Left renal cortex interstitium (tissue), 4 donors: ENCODE data around the gene BEAN1. TPM values are rescaled to one million over a fixed set of nuclear protein-coding genes. Genes with fewer than 3 reads are reported as not detected.
A peak's percentile ranks its signal among the peaks of the same experiment; 100 is the strongest.
"Not testable (repeated sequence)": the region's sequence is repeated elsewhere in the genome, so short reads cannot be mapped to it uniquely, and the experiment has no call there.

ENCODE experiments used
- DNase-seq, 4 donors: peaks; one replicate each; pipeline ENCODE4 v3.0.0-alpha.2; 2013; ENCODE audit warnings: low read depth in 4 of 4, low spot score in 2 of 4, missing footprints in 1 of 4
- polyA plus RNA-seq, 4 donors: library from polyadenylated mRNA; unstranded; fragments of 120-200 nt; gene quantifications; one replicate each; pipeline ENCODE4 v1.2.1, GENCODE V29; 2013; ENCODE audit not compliant: insufficient read length in 4 of 4

The BEAN1 gene
- polyA plus RNA-seq, 4 donors, result 0.57 to 3.6 (median 1.9) TPM

DNA sequence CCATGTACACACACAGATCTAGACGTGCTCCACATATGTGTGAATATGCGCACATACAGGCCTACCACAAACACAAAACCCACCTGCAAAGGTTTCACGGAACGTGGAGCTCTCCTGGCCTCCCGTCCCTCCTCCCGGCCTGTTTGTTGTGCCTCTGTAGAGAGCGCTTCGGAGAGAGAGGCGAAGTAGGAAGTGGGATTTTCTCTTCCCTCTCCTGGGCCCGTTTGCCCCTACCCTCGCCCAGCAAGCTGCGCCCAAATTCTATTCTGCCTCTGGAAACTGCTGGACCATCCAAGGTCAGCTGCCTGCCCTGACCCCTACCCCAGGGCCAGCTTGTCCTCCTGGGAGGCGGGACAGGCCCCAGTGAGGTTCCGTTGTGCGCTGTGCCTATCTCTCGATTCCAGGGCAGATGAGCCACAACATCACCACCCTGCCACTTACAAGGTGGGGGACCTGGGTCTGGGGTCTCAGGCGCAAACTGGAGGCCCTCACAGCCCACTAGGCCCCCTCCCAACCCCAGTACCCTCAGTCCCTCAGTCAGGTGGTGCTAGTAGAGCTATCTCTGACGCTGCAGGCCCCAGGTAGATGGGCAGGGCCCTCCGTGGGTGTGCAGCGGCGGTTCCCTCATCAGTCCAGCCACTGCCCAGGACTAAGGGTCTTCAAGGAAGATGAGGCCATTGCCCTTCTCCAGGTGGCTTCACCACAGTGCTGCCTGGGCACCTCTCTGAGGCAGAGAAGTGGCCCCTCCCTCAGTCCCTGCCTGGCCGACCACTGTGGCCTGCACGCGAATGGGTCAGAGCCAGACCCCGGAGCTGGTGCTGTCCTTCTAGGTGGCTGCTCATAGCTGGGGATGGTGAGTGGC lies 54.2 kb downstream of the BEAN1 start:
- no peak for DNase-seq

DNA sequence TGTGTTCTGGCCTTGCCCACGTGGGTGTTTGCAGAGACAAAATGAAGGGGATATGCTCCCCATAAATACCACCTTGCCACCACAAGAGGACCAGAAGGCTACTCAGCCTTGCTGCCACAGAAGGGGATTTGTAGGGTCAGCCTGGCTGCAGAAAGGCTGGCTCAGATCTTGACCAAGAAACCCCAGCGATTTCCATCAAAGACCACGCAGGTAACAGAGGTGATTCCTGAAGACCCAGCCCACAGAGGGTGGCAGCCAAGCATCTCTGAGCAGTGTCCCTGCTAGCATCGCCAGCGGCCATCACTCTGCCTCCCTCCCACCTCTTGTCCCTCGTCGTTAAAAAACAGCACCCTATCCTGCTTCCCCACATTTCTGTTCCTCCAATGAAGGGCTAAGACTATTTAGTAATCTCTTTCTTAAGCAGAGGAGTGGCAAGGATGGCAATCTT lies 54.9 kb downstream of the BEAN1 start:
- no peak for DNase-seq

DNA sequence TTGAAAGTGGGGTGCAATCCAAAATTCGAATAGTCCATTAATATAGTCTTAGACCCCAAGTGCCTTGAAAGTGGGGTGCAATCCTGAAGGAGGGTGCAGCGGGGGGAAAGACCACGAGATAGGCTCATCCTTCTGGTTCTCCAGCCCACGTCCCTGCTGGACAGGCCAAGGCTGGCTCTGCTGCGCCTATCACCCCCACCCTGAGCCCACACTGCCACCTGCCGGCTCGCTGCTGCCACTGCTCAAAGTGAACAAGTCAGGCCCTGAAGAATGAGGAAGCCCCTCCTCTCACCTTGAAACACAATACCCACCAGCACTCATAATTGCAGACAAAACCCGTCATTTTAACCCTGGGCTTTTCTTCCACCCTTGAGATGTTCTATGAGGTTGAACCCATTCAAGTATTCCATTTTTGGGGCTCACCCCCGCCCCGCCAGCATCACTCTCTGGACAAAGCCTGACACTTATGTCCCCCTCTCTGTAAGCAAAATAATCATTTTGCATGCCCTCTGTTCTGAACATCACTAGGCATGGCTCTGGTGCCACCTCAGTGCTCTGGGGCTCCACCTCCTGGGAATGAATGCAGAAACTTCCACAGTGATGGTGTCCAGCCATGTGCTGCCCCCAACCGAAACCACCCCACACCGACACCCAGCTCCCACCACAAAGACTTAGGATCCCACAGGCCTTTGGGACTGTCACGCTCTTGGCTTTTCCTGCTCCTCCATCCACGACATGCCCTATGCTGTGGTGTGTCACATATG lies 56.8 kb downstream of the BEAN1 start:
- DNase-seq, result peak in 3 of 4 donors; percentile 25 to 59 (median 56)

DNA sequence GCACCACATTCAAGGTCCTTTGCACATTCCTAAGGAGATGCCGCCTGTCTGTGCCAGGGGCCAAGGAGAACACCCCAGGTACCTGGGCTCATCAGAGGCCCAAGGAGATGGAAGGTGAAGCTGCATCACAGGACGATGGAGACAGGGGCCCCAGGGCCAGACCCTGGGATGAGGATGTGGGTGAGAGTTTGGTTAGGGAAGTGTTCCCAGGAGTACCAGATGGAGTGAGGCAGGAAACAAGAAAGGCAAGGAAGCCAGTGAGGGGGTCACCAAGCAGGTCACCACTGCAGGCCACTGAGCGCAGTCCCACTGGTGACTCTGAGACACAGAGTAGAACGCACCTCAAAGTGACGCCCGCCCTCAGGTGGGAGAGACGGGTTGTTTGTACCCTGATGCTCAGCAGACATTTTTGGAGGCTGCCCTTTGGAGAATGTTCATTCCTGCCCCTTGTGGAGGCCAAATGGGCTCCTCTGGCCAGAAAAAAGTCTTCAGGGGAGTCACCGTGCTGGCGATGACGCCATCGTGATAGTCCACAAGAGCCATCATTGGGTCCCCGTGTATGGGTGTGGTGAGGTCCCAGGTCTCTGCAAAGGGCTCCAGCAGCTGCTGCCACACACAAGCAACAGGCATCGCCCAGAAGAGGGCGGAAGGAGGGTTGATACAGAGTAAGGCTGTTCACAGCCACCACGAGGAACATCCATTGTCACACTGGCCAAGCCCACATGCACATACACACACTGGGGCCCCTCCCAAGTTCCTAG lies 57.5 kb downstream of the BEAN1 start:
- no peak for DNase-seq

DNA sequence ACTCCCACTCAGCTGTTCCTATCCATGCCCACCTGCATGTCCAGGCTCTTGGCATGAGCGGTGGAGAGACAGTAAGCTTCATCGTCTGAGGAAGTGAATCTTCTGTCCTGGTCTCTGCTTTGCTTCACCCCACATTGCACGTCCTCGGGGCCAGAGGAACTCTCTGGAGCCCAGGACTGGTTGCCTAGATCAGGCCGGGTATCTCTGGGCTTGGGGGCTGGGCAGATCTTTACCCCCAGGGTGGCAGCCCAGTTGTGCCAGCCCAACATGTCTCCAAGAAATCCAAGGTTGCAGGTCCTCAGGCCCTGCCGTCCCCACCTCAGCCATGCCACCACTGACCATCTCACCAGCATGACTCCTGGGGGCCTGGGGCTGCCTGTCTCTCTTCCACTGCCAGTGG lies 58.3 kb downstream of the BEAN1 start:
- no peak for DNase-seq

DNA sequence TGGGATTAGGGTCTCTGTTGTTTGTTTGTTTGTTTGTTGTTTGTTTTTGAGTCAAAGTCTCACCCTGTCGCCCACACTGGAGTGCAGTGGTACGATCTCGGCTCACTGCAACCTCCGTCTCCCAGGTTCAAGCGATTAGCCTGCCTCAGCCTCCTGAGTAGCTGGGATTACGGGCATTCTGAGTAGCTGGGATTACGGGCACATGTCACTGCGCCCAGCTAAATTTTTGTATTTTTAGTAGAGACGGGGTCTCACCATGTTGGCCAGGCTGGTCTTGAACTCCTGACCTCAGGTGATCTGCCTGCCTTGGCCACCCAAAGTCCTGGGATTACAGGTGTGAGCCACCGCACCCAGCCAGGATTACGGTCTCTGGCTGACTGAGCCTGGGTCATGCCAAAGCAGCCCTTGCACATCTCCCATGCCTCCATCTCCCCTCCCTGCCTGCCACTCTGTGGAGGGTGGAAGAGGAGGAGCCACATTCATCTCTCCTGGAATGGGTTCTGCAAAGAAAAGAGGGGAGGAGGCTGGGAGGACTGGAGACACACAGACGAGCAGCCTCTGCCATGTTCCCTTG lies 59.2 kb downstream of the BEAN1 start:
- no peak for DNase-seq

DNA sequence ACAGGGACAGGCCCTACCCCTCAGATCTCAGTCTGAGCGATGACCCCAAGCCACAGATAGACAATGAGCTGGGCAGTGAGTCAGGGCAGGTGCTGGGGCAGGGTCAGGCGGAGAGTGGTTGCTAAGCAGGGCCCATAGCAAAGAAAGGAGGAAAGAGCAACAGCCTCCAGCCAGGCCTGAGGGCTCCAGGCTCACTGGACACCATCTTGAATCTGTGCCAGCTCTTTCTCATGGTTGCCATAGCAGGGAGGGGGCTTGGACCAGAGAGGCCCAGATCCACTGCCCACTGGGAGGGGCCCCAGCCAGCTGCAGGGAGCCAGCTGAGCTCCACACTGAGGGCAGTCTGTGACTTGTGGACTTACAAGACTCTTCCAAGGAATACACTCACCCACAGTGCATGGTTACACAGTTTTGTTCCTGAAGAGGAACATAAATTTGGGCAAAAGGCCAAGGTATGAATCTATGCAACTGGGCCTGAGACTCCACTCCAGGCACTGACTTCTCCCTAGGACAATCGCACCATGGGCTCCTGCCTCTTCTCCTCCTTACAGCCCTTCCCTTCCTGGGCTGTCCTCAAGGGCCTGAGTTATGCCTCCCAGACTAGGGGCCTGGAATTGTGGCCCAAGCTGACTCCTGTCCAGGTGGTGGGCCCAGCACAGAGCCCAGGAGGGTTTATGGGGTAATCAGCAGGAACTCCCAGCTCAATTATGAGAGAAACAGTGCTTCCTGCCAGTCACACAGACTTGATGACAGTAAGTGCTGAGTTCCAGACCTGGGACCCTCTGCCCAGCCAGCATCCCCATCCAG lies 59.9 kb downstream of the BEAN1 start:
- no peak for DNase-seq

DNA sequence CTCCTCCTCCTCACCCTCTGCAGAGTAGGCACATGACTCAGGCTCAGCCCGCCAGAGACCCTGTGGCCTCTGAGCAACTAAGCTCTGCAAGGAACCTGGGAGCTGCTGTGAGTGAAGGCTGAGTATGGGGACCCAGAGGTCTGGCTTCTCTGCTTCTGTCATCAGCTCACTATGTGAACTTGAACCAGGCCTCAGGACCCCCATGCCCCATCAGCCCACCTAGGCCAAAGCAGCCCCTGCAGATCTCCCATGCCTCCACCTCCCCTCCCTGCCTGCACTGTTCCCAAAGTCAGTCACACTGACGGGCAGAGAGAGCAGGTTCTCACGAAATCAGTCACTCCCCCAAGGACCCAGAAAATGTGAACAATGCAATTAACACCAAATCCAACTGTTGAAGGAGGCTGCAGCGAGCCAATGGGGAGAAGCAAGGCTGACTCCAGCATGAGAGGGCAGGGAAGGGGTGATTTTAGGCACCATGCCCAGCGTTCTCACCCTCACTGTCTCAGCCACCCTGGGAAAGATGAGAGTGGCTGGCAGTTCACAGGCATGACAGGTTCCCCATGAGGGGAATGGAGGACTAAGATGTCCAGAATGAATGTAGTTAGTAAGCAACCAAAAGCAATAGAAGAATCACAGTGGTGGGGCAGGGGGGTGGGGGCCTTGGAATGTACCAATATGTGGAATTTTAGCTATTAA lies 60.6 kb downstream of the BEAN1 start:
- DNase-seq, result no peak

DNA sequence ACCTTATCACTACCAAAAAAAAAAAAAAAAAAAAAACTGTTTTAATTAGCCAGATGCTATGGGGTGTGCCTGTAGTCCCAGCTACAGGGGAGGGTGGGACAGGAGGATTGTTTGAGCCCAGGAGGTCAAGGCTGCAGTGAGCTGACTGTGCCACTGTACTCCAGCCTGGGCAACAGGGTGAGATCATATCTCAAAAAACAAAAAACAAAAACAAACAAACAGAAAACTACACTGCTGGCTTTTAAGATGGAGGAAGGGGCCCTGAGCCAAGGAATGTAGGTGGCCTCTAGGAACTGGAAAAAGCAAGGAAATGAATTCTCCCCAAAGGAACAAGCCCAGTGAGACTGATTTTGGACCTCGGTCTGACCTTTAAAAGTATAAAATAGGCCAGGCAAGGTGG lies 61.4 kb downstream of the BEAN1 start:
- no peak for DNase-seq

DNA sequence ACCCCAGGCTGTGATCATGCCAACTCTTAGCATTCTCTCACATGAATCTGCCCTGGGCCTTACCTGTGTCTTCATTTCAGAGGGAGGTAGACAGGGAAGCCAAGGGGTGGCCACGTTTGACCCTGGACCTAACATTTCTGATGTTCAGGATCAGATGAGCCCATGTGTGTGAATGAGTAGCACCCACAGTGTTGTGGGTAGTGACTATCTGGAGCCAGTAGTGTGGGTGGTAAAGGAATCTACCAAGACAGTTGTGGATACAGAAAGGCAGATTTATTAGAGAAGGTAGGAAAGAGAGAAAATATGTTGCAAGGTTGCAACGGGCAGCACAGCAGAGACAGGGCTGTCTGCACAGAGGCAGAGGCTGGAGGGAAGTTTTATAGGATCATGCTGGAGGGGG lies 62.3 kb downstream of the BEAN1 start:
- DNase-seq, result no peak

DNA sequence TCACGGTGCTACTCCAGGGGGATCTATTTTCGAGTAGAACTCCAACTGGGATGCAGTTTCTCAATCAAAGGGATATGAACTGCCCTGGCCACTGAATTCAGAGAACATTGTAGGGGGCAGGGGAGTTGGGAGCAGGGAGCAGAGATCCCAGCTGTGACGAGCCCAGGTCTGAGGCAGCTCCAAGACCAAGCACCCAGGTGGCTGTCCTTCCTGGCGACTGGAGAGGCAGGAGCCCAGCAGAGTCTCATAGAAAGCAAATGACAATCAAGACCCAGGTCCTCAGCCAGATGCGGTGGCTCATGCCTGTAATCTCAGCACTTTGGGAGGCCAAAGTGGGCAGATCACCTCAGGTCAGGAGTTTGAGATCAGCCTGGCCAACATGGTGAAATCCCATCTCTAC lies 62.7 kb downstream of the BEAN1 start:
- DNase-seq, result no peak

DNA sequence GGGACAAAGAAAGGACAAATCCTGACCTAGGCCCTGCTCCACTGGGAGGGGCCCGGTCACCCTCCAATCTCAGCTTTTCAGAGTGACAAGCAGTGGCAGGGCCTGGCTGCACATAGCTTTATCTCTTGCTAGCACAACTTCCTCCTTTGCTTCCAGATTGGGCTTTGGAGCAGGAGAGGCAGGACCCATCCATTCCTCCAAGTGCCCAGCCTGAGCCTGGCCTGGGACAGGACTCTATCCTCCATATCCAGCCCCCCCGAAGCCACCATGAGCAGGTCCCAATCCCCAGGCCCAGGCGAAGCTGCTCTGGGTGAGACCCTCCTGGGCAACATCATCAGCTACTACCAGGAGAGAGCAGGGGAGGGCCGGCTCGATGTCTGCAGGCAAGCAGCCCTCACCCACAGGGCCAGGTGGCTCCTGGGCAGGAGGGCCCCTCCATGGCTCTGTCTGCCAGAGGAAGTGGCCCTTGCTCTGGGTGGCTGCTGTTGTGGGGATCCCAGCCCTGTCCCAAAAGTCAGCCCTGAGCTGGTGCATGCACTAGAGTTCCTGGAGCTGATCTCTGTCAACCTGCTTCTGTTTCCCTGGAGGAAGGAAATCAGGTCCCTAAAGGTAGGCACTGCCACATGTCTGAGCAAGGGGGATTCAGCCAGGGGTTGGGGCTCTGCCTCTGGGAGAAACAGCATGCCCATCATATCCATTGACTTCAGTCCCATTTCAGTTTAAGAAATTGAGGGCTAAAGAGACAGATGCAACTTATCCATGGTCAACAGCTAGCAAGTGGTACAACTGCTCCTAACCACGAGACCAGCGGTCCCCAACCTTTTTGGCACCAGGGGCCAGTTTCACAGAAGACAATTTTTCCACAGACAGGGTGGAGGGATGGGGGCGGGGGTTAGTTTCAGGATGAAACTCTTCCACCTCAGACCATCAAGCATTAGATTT lies 64.0 kb downstream of the BEAN1 start:
- DNase-seq, result no peak

DNA sequence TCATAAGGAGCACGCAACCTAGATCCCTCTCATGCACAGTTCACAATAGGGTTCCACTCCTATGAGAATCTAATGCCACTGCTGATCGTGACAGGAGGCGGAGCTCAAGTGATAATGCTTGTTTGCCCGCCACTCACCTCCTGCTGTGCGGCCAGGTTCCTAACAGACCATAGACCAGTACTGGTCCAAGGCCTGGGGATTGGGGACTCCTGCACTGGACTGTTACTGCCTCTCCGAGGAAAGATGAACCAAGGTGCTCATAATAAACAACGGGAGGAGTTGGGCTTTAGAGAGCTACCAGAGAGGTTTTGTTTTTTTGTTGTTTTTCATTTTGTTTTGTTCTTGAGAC lies 64.6 kb downstream of the BEAN1 start:
- no peak for DNase-seq

DNA sequence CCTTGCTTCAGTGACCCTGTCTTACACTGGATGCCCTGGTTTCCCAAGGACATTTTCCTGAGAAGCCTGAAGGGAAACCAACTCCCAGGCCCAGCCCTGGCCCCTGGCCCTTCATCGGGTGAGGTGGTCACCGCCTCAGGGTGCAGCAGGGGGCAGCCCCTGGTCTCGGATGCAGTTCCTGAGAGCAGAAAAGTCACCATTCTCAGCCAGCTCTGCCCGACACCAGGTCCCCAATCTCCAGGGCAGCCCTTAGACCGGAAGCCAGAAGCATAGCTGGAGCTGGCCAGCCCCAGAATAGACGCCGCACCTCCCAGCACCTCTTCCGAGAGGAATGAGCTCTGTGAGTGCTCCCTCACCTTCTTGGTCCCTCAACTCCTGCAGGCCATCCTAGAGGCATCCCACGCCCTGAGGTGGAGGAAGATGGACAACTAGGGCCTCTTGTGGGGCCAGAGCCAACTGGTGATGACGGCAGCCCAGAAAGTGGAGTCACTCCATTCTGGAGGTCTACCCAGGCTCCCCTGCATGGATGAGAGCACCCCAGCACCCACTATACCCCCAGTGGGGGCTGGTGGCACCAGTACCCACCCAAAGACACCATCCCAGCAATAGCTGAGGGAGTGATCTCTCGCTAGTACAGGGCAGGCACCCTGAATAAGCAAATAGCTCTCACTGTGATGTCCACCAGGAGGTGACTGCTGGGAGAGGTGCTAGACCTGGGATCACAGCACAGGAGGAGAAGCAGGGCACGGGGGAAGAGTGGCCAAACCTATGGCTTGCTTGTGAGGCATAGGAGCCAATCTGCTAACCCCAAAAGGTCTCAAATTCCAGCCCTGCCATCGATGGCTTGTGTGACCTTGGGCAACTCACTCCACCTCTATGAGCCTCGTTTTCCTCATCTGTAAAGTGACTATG lies 66.7 kb downstream of the BEAN1 start:
- no peak for DNase-seq

DNA sequence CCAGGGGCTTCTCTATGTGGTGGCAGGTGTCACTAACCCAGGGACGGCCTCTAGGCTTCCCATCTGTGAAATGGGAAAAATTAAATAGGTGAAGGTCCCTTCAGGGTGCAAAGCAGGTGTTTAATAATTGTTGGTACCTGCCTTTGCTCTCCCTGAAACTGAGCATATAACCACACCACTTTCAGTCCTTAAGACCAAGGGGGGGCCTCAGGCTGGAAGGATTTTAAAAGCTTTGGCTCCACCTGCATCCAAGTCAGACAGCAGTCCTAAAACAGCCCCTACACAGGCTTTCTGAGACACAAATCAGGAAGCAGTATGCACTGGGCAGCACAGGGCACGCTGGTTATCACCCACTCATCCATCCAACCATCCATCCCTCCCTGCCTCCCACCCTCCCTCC lies 67.8 kb downstream of the BEAN1 start:
- no peak for DNase-seq

DNA sequence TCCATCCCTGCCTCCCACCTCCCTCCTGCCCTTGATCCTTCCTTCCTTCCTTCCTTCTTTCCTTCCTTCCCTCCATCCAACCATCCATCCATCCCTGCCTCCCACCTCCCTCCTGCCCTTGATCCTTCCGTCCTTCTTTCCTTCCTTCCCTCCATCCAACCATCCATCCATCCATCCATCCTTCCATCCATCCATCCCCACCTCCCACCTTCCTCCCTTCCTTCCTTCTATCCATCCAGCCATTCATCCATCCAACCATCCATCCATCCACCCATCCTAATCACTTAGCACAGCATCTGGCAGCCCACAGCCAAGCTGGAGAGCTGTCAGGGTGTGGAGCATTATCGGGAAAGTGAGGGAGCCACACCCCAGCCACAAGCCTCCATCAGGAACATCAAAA lies 68.3 kb downstream of the BEAN1 start:
- DNase-seq, result no peak

DNA sequence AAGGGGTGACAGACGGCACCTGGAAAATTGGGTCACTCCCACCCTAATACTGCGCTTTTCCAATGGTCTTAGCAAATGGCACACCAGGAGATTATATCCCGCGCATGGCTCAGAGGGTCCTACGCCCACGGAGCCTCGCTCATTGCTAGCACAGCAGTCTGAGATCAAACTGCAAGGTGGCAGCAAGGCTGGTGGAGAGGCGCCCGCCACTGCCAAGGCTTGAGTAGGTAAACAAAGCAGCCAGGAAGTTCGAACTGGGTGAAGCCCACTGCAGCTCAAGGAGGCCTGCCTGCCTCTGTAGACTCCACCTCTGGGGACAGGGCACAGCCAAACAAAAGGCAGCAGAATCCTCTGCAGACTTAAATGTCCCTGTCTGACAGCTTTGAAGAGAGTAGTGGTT lies 69.1 kb downstream of the BEAN1 start:
- DNase-seq, result not testable (repeated sequence)
